Nephron progenitor cell (in vitro differentiated cells): Measurements from ENCODE around the gene DDX28.

ENCODE experiments used
- DNase-seq: peaks from one replicate; pipeline ENCODE4 v3.0.0; 2021
- H3K27ac Mint-ChIP-seq: 2 replicates; pipeline ENCODE4 v1.8.0; 2021; ENCODE audit warnings: mild to moderate bottlenecking, moderate library complexity, mixed read lengths
- H3K27me3 Mint-ChIP-seq: 2 replicates; pipeline ENCODE4 v1.8.0; 2021; ENCODE audit warnings: mild to moderate bottlenecking, low read depth, mixed read lengths; ENCODE audit not compliant: poor library complexity
- H3K36me3 Mint-ChIP-seq: 2 replicates; pipeline ENCODE4 v1.8.0; 2021; ENCODE audit warnings: low read depth, mixed read lengths
- H3K4me1 Mint-ChIP-seq: 2 replicates; pipeline ENCODE4 v1.8.0; 2021; ENCODE audit warnings: mixed read lengths
- H3K4me3 Mint-ChIP-seq: 2 replicates; pipeline ENCODE4 v1.8.0; 2021; ENCODE audit warnings: mild to moderate bottlenecking, moderate library complexity, mixed read lengths
- H3K9me3 Mint-ChIP-seq: 2 replicates; pipeline ENCODE4 v1.8.0; 2021; ENCODE audit warnings: mild to moderate bottlenecking, moderate library complexity, mixed read lengths
- CTCF ChIP-seq: fragments of 200-600 bp; sonication (generic); IDR thresholded peaks from 2 replicates; pipeline ENCODE4 v1.5.0; 2021; ENCODE audit warnings: antibody characterized with exemption

The DDX28 gene

GRCh38 chr16:68046106-68046505 is 23.1 kb upstream of the DDX28 start:
- DNase-seq, result no peak
- no peak overlapping the region for H3K4me3 Mint-ChIP-seq
- no peaks in the 10 kb centered on the region for H3K9me3 Mint-ChIP-seq

DNA sequence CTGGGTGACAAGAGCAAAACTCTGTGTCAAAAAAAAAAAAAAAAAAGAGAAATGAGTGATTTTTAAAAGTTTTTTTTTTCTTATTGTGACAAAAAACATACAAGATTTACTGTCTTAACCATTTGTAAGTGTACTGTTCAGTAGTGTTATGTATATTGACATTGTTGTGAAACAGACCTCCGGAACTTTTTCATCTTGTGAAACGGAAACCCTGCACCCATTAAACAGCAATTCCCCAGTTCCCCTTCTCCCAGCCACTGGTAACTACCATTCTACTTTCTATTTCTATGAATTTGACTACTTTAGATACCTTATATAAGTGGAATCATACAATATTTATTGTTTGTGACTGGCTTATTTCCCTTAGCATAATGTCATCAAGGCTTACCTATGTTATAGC is 18.8 kb upstream of the DDX28 start:
- no peaks in the 10 kb centered on the region for H3K4me1 Mint-ChIP-seq
- H3K36me3 Mint-ChIP-seq, result peaks cover 41% of the 10 kb centered on the region
- H3K27me3 Mint-ChIP-seq, result no peaks in the 10 kb centered on the region

More at GRCh38 chr16:68046106-68046505, 23.1 kb upstream of the DDX28 start:
- Mint-ChIP-seq H3K27me3 (no peaks in the 10 kb centered on the region), H3K4me1 (no peaks in the 10 kb centered on the region), H3K36me3 (peaks cover 43% of the 10 kb centered on the region), H3K27ac (peak overlapping the region; percentile 36)
- no peak for TF ChIP-seq CTCF

DNA sequence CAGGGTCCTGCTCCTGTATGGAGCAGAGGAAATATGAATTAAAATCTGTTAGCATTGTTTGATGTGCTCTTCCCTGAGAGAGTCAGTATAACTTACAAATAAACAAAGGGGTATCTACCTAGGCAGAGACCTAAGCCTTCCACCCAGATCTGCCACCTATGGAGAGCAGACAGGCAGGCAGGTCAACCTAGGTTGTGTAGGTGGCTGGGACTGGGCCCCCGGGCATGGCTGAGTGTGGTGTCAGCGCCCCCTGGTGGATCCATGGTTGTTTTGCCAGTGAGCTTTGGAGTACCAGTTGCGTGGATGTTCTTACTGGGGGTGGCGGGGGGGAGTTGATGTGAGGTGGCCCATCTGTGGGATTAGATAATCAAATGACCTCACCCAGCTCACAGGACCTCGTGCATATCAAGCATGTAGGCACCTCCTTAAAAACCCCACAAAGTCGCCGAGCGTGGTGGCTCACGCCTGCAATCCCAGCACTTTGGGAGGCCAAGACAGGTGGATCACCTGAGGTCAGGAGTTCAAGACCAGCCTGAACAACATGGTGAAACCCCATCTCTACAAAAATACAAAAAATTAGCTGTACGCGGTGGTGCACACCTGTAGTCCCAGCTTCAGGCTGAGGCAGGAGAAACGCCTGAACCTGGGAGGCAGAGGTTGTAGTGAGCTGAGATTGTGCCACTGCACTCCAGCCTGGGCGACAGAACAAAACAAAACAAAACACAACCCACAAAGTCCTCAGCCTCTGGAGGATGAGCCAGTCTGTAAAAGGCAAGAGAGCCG is 17.7 kb upstream of the DDX28 start:
- H3K36me3 Mint-ChIP-seq, result peaks cover 36% of the 10 kb centered on the region
- peak; percentile 88 for DNase-seq
- no peaks in the 10 kb centered on the region for H3K4me1 Mint-ChIP-seq
- peak; percentile 76 for TF ChIP-seq CTCF
- H3K27me3 Mint-ChIP-seq, result no peaks in the 10 kb centered on the region
- H3K4me3 Mint-ChIP-seq, result no peak overlapping the region
- H3K27ac Mint-ChIP-seq, result no peak overlapping the region
- H3K9me3 Mint-ChIP-seq, result no peaks in the 10 kb centered on the region

More for the DNA sequence above, 18.8 kb upstream of the DDX28 start:
- no peak for TF ChIP-seq CTCF
- Mint-ChIP-seq H3K4me3 (no peak overlapping the region), H3K9me3 (no peaks in the 10 kb centered on the region), H3K27ac (no peak overlapping the region)
- DNase-seq, result no peak

DNA sequence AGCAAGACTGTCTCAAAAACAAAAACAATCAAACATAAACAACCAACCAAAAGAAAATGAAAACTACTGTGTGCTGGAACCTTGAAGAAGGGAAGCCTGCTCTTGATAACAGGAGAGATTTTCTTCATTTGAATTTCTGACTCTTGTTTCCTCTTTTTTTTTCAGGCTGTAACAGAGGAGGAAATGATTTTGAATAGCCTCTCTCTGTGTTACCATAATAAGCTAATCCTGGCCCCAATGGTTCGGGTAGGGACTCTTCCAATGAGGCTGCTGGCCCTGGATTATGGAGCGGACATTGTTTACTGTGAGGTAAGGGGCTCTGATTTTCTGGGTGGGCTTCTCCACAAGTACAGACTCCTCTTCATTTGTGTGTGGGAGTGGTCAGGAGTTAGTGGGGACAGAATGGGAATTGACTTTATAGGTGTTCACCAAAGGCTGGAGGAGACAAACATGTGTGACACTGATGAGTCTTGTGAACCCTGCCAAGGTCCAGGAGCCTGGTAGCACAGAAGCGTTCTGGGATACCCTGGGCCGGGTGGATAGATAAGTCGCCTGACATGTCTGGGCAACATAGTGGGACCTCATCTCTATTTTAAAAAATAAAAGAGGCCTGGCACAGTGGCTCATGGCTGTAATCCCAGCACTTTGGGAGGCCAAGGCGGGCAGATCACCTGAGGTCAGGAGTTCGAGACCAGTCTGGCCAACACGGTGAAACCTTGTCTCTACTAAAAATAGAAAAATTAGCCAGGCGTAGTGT is 15.0 kb upstream of the DDX28 start:
- H3K9me3 Mint-ChIP-seq, result no peaks in the 10 kb centered on the region
- no peak for DNase-seq
- H3K27ac Mint-ChIP-seq, result peak overlapping the region; percentile 47
- H3K27me3 Mint-ChIP-seq, result no peaks in the 10 kb centered on the region
- H3K4me3 Mint-ChIP-seq, result no peak overlapping the region
- TF ChIP-seq CTCF, result no peak
- H3K36me3 Mint-ChIP-seq, result peaks cover 27% of the 10 kb centered on the region
- no peaks in the 10 kb centered on the region for H3K4me1 Mint-ChIP-seq

- H3K9me3 Mint-ChIP-seq, result no peaks in the 10 kb centered on the region
Observed at GRCh38 chr16:68035227-68035626, 12.2 kb upstream of the DDX28 start.

More at GRCh38 chr16:68035227-68035626, 12.2 kb upstream of the DDX28 start:
- TF ChIP-seq CTCF, result no peak
- no peak overlapping the region for H3K27ac Mint-ChIP-seq
- no peaks in the 10 kb centered on the region for H3K4me1 Mint-ChIP-seq
- no peaks in the 10 kb centered on the region for H3K27me3 Mint-ChIP-seq
- peaks cover 23% of the 10 kb centered on the region for H3K36me3 Mint-ChIP-seq
- no peak overlapping the region for H3K4me3 Mint-ChIP-seq
- DNase-seq, result no peak
